ENCODE data around the gene CCNB3. TPM values are rescaled to one million over a fixed set of nuclear protein-coding genes. Genes with fewer than 3 reads are reported as not detected.

Gene CCNB3
- total RNA-seq: 0.47 TPM

DNA sequence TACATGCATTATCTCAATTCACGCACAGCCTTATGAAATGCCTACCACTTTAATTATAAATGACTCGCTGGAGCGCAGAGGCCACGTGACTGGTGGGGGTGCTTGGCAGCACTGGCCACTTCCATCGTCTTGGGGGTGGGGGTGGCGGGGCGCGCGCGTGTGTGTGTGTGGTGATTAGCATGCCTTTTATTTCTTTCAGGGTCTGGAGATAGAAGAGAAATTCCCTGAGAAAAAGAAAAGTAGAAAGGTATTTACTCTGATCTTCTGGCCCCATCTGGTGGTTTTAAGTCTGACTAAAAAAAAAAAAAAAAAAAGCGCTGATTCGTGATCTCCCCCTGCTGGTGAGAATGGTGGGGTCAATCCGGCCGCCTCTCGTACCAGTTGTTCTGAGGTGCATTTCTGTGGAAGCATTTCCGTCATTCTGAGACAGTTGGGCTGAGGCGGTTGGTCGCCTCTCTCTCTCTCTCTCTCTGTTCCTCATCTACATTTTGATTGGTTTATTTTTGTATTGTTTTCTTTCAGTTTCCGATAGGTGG, at the start of gene CCNB3:
TSS of gene CCNB3 (plus strand) at position 402 of the 536 bp plus-strand sequence. CDS start 80,399 bp downstream, outside the sequence.

DNA sequence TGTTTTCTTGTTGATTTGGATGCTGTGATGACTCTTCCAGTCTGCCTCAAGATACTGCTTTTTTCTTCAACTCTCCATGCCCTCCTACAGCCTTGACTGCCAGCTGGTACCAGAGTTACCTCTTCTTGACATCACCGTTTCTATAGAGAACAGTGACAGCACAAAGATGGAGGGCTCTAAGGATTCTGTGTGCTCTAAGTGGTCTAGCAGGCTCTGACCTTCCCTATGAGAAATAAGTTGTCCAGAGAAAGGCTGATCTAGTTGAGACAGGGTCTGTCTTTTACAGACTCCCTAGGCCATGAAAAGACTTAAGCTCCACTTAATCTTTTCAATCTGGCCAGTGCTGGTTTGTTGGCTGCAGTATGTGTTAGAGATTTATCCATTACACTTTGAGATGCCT, 3.7 kb upstream of the CCNB3 start, which contains the start of gene AKAP4:
TSS of gene AKAP4 (minus strand) at position 101 of the 400 bp plus-strand sequence. CDS start 118 bp downstream, outside the sequence.

Small RNA genes within 50 kb of the gene (small RNA-seq; reads per million reads assigned to genes)
- gene PYY3 (ENCODE audit: low replicate concordance) (not detected), gene RF00019 (ENCODE audit: low replicate concordance) (not detected)

Other genes starting within 250 kb of the CCNB3 start
- not detected for gene AKAP4, start 3.8 kb upstream of the CCNB3 start, total RNA-seq